Fibroblast of lung (primary cell): ENCODE data around the gene TCF7L1. TPM values are rescaled to one million over a fixed set of nuclear protein-coding genes. Genes with fewer than 3 reads are reported as not detected.

ENCODE experiments used
- DNase-seq, 2 donors: peaks; one replicate each; pipeline versions ENCODE4 v3.0.0 to v3.0.0-alpha.2; 2010; ENCODE audit warnings: low read depth in 2 of 2
- H2AFZ ChIP-seq: 2 replicates; pipeline ENCODE4 v1.5.1; 2012; ENCODE audit warnings: low read length, control low read depth, inconsistent platforms
- H3K27ac ChIP-seq: 2 replicates; pipeline ENCODE4 v1.5.1; 2011; ENCODE audit warnings: low read length, control low read depth; ENCODE audit not compliant: insufficient read depth
- H3K27me3 ChIP-seq: 2 replicates; pipeline ENCODE4 v1.5.1; 2011; ENCODE audit warnings: mild to moderate bottlenecking, low read length; ENCODE audit not compliant: control insufficient read depth, insufficient read depth
- H3K36me3 ChIP-seq: 2 replicates; pipeline ENCODE4 v1.5.1; 2011; ENCODE audit warnings: low read length; ENCODE audit not compliant: control insufficient read depth, insufficient read depth
- H3K4me1 ChIP-seq: 2 replicates; pipeline ENCODE4 v1.5.1; 2011; ENCODE audit warnings: low read length; ENCODE audit not compliant: control insufficient read depth, insufficient read depth; ENCODE audit errors: extremely low read depth
- H3K4me2 ChIP-seq: 2 replicates; pipeline ENCODE4 v1.5.1; 2011; ENCODE audit warnings: low read length, control low read depth; ENCODE audit not compliant: insufficient read depth; ENCODE audit errors: extremely low read depth
- H3K4me3 ChIP-seq, 4 experiments: fragments of 200-600 bp in 1 of 4; sonication (generic) in 1 of 4; replicated peaks in 1 of 4; 2 replicates each; pipeline ENCODE4 v1.5.1; 2011 to 2016; ENCODE audit warnings: low read length in 4 of 4, low read depth in 3 of 4, mild to moderate bottlenecking in 3 of 4, control low read depth in 2 of 4, inconsistent platforms in 1 of 4, mixed read lengths in 1 of 4; ENCODE audit not compliant: insufficient read depth in 1 of 4; ENCODE audit errors: control extremely low read depth in 1 of 4
- H3K79me2 ChIP-seq: 2 replicates; pipeline ENCODE4 v1.5.1; 2012; ENCODE audit warnings: mild to moderate bottlenecking, low read length, inconsistent platforms; ENCODE audit not compliant: control insufficient read depth, insufficient read depth
- H3K9ac ChIP-seq: 2 replicates; pipeline ENCODE4 v1.5.1; 2011; ENCODE audit warnings: mild to moderate bottlenecking, low read length, control low read depth; ENCODE audit not compliant: insufficient read depth
- H3K9me3 ChIP-seq: 2 replicates; pipeline ENCODE4 v1.5.1; 2012; ENCODE audit warnings: low read depth, low read length; ENCODE audit not compliant: control insufficient read depth, insufficient read depth
- H4K20me1 ChIP-seq: 2 replicates; pipeline ENCODE4 v1.5.1; 2011; ENCODE audit warnings: low read length; ENCODE audit not compliant: control insufficient read depth, insufficient read depth; ENCODE audit errors: extremely low read depth
- EZH2 ChIP-seq: IDR thresholded peaks from 2 replicates; pipeline ENCODE4 v1.5.1; 2012; ENCODE audit warnings: low read length, control low read depth, mild to moderate bottlenecking; ENCODE audit errors: missing control alignments
- polyA plus RNA-seq, 2 donors: library from polyadenylated mRNA; depleted of rRNA in 1 of 2; stranded (reverse) in 1 of 2; unstranded in 1 of 2; fragments of >200 nt; gene quantifications; 2 replicates each; pipeline ENCODE4 v1.2.1, GENCODE V29; 2011 to 2012; ENCODE audit warnings: missing spikeins in 1 of 2
- total RNA-seq: library from RNA; depleted of rRNA; stranded (reverse); fragments of >200 nt; gene quantifications from 2 replicates; pipeline ENCODE4 v1.2.1, GENCODE V29; 2014
- TF ChIP-seq, protein P1 (sequence below), 2 donors: IDR thresholded peaks in 1 of 2; conservative IDR thresholded peaks in 1 of 2; 1 replicate in 1 of 2; 2 replicates in 1 of 2; pipeline ENCODE4 v1.5.1; 2011 to 2012; ENCODE audit warnings: low read length in 2 of 2, control low read depth in 1 of 2, inconsistent platforms in 1 of 2, low read depth in 1 of 2, mild to moderate bottlenecking in 1 of 2

Gene TCF7L1
- total and polyA plus RNA-seq, 2 donors (not counting 1 experiment from before 2014, with no cell fraction given): 0.83 to 1.5 TPM

DNA sequence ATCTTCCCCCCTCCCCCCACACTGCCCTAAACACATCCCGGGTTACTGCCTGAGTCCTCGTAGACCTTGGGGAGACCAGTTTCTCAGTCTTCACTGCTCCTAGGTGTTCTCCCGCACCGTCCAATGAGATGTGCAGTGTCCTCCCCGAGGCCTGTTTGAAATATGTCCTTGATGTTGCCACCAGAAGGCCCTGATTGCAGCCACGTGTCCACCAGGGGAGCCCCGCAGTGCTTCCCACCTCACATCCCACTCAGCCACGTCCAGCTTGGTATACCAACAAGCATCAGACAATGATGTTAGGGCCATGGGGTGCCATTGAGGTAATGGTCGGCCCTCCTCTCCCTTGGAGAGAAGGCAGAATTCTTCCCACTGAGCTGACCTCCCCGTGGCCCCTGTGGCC, 38.7 kb downstream of the TCF7L1 start:
- H3K9ac ChIP-seq: no peak overlapping the region
- peaks cover 6% of the 10 kb centered on the region for H3K4me1 ChIP-seq
- H3K27ac ChIP-seq: no peak overlapping the region
- no peak overlapping the region for H3K4me3 ChIP-seq
- DNase-seq: no peak
- H3K27me3 ChIP-seq: no peaks in the 10 kb centered on the region
- no peaks in the 10 kb centered on the region for H3K36me3 ChIP-seq
- no peaks in the 10 kb centered on the region for H3K79me2 ChIP-seq
- no peaks in the 10 kb centered on the region for H4K20me1 ChIP-seq
- no peak overlapping the region for H2AFZ ChIP-seq
- H3K9me3 ChIP-seq: no peaks in the 10 kb centered on the region
- no peak overlapping the region for H3K4me2 ChIP-seq
- TF ChIP-seq, protein P1, sequence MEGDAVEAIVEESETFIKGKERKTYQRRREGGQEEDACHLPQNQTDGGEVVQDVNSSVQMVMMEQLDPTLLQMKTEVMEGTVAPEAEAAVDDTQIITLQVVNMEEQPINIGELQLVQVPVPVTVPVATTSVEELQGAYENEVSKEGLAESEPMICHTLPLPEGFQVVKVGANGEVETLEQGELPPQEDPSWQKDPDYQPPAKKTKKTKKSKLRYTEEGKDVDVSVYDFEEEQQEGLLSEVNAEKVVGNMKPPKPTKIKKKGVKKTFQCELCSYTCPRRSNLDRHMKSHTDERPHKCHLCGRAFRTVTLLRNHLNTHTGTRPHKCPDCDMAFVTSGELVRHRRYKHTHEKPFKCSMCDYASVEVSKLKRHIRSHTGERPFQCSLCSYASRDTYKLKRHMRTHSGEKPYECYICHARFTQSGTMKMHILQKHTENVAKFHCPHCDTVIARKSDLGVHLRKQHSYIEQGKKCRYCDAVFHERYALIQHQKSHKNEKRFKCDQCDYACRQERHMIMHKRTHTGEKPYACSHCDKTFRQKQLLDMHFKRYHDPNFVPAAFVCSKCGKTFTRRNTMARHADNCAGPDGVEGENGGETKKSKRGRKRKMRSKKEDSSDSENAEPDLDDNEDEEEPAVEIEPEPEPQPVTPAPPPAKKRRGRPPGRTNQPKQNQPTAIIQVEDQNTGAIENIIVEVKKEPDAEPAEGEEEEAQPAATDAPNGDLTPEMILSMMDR (conservative IDR thresholded peaks at IDR 0.05 in 1 of 2, IDR thresholded peaks at IDR 0.05 in 1 of 2; ENCODE audit: low read depth in 1 of 2, low read length in 2 of 2): no peak
- TF ChIP-seq EZH2: no peak

DNA sequence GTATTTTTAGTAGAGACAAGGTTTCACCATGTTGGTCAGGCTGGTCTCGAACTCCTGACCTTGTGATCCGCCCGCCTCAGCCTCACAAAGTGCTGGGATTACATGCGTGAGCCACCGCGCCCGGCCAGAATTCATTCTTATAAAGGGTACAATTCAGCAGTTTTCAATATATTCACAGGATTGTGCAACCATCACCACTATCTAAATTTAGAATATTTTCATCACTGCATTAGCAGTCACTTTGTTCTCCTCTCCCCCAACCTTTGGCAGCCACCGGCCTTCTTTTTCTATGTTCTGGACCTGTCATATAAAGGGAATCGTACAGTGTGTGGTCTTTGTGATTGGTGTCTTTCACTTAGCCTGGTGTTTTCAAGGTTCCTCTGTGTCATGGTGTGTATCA, 40.7 kb downstream of the TCF7L1 start:
- no peaks in the 10 kb centered on the region for H3K27me3 ChIP-seq
- H3K79me2 ChIP-seq: no peaks in the 10 kb centered on the region
- no peak overlapping the region for H2AFZ ChIP-seq
- no peak overlapping the region for H3K4me2 ChIP-seq
- no peak overlapping the region for H3K4me3 ChIP-seq
- H3K4me1 ChIP-seq: peaks cover 6% of the 10 kb centered on the region
- no peaks in the 10 kb centered on the region for H3K36me3 ChIP-seq
- H3K27ac ChIP-seq: no peak overlapping the region
- peak in 1 of 2 donors; percentile 66 for DNase-seq
- TF ChIP-seq EZH2: no peak
- TF ChIP-seq, protein P1 (conservative IDR thresholded peaks at IDR 0.05 in 1 of 2, IDR thresholded peaks at IDR 0.05 in 1 of 2; ENCODE audit: low read depth in 1 of 2, low read length in 2 of 2): no peak
- no peaks in the 10 kb centered on the region for H3K9me3 ChIP-seq
- no peaks in the 10 kb centered on the region for H4K20me1 ChIP-seq
- H3K9ac ChIP-seq: no peak overlapping the region

DNA sequence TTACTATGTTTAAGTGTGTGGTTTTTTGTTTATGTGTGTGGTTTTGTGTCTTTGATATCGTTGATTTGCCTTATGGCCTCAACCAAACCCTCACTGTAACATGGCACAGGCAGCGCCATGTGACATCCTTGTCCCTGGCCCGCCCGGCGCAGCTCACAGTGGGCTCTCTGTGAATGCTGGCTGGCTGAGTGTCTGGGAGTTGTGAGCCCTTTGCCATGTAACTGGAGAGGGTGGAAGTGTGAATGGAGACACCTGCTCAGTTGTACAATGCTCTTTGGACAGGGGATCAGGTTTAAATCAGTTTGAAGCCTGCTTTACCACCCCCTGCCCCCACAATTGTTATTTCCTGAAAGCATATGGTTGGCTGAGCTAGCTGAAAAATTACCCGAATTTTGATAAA, 41.8 kb downstream of the TCF7L1 start:
- no peak for DNase-seq
- no peaks in the 10 kb centered on the region for H3K9me3 ChIP-seq
- TF ChIP-seq, protein P1 (conservative IDR thresholded peaks at IDR 0.05 in 1 of 2, IDR thresholded peaks at IDR 0.05 in 1 of 2; ENCODE audit: low read depth in 1 of 2, low read length in 2 of 2): no peak
- TF ChIP-seq EZH2: no peak
- no peak overlapping the region for H3K27ac ChIP-seq
- no peaks in the 10 kb centered on the region for H3K36me3 ChIP-seq
- no peaks in the 10 kb centered on the region for H4K20me1 ChIP-seq
- no peak overlapping the region for H2AFZ ChIP-seq
- H3K27me3 ChIP-seq: no peaks in the 10 kb centered on the region
- H3K4me1 ChIP-seq: peaks cover 6% of the 10 kb centered on the region
- H3K79me2 ChIP-seq: no peaks in the 10 kb centered on the region
- H3K4me2 ChIP-seq: no peak overlapping the region
- no peak overlapping the region for H3K9ac ChIP-seq
- H3K4me3 ChIP-seq: no peak overlapping the region
